GM21717 (cell line): ENCODE results near the gene PERM1.
"Not testable (repeated sequence)": the region's sequence is repeated elsewhere in the genome, so short reads cannot be mapped to it uniquely, and the experiment has no call there.

ENCODE experiments used
- ATAC-seq: cut with Tn5 transposase; IDR thresholded peaks from one replicate; pipeline ENCODE4 v1.9.1; 2021; ENCODE audit warnings: mild to moderate bottlenecking, moderate library complexity; ENCODE audit not compliant: unreplicated experiment

The PERM1 gene

GRCh38 chr1:997993-998744 is 16.3 kb upstream of the PERM1 start:
- no peak for ATAC-seq

DNA sequence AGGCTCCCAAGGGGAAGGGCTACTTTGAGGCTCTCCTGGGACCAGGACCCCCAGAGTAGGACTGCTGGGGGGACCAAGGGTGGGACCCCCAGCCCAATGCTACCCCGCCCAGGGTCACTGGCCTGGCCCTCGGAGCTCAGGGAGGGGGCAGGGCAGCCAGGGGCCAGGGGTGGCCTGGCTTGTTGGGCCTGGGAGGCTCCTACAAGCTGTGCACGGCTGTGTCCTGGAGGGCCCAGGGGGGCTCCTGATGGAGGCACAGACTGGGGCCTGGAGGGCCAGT is 15.8 kb upstream of the PERM1 start:
- ATAC-seq: no peak

- ATAC-seq: no peak
Observed at GRCh38 chr1:996851-997712, 15.2 kb upstream of the PERM1 start.

DNA sequence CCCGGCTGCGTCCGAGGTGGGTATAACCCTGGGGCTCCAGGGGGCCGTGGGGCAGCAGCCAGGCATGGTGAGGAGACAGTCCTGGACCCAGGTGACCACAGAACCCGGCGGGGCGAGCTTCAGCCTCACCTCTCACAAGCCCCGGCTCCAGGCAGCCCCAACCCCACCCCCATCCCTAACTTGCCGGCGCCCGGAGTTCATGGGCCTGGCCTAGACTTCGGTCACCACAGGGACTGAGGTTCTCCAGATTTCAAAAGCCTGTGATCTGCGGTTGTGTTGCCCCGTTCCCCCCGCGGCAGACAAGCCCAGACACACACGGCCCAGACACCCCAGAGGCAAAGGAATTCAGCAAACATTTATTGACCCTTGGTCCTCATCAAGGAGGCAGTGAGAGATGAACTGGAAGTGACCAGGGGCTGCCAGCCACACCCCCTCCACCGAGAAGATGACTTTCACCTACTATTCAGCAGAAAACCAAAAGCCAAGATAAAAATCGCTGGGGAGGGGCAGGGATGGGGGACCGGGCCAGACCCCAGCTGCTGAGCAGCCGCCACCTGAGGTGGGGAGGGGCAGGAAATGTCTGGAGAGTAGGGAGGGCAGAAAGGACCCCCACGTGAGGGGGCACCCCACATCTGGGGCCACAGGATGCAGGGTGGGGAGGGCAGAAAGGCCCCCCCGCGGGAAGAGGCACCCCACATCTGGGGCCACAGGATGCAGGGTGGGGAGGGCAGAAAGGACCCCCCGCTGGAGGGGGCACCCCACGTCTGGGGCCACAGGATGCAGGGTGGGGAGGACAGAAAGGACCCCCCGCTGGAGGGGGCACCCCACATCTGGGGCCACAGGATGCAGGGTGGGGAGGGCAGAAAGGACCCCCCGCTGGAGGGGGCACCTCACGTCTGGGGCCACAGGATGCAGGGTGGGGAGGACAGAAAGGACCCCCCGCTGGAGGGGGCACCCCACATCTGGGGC is 14.1 kb upstream of the PERM1 start:
- no peak for ATAC-seq

GRCh38 chr1:994546-994945 is 12.7 kb upstream of the PERM1 start:
- ATAC-seq: not testable (repeated sequence)

- no peak for ATAC-seq
Observed at GRCh38 chr1:993379-993995, 11.6 kb upstream of the PERM1 start.

- no peak for ATAC-seq
Observed at GRCh38 chr1:992362-992761, 10.5 kb upstream of the PERM1 start.

DNA sequence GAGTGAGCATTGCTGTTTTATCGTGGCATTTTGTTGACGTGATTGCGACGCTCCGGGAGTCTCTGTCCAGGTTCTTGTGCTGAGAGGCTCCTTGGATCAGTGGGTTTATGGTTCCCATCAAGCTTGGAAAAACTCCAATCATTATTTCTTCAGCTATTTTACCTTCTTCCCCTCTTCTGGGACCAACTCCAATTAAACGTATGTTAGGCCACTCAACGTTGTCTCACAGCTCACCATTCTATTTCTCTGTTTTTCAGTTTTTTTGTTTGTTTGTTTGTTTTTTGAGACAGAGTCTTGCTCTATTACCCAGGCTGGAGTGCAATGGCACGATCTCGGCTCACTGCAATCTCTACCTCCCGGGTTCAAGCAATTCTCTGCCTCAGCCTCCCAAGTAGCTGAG is 10.0 kb upstream of the PERM1 start:
- no peak for ATAC-seq

GRCh38 chr1:991275-991674 is 9.4 kb upstream of the PERM1 start:
- ATAC-seq: not testable (repeated sequence)

- not testable (repeated sequence) for ATAC-seq
Observed at GRCh38 chr1:988061-988460, 6.2 kb upstream of the PERM1 start.

- no peak for ATAC-seq
Observed at GRCh38 chr1:985126-985525, 3.2 kb upstream of the PERM1 start.

GRCh38 chr1:984476-984814 is 2.6 kb upstream of the PERM1 start:
- ATAC-seq: no peak

DNA sequence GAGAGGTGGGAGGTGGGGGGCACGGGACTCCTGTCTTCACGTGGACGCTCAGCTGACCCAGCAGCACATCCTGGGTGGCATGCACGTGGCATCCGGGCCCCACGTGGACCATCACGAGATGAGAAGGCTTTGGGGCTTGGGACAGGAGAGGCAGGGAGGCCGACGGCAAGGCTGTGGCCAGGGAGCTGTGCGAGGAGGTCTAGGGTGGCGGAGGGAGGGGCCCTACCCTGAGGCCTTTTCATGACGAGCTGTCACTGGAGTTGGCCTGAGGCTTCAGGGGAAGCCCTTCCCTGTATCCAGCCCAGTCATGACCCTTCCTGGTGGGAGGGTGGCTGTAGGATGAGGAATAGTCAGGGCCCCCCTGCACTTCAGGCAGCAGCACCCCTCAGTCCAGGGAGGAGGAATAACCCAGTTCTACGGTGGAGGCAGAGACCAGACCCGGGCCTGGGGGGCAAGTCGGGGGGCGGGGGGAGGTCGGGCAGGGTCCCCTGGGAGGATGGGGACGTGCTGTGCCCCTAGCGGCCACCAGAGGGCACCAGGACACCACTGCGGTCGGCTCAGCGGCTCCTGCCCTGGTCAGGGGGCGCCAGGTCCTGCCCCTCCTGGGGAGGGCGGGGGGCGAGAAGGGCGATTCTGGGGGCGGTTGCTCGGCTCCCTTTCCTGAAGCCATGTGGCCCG is 2.0 kb upstream of the PERM1 start:
- no peak for ATAC-seq

GRCh38 chr1:982765-983436 is 1.0 kb upstream of the PERM1 start:
- ATAC-seq: no peak

GRCh38 chr1:981491-981954 is 370 bp downstream of the PERM1 start:
- no peak for ATAC-seq

- ATAC-seq: no peak
Observed at GRCh38 chr1:980602-981395, 1.1 kb downstream of the PERM1 start.

DNA sequence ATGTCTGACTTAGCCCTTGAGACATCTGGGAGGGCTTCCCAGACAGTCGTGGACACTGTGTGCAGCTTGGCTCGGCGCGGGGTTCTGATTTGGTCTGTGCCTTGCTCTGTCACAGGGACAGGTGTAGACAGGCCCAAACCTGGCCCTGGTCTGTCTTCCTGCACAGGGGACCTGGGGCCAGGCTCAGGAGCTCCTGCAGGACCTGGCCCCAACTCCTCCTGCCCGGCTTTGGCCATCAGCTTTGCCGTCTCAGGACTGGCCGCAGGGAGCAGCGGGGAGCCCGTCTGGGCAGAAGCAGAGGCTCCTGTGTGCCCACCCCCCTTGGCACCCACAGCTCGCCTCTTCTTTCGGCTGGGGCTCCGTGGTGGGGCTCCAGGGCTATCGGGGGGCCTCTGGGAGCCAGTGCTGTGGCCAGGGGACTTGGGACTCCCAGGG is 1.7 kb downstream of the PERM1 start:
- no peak for ATAC-seq

DNA sequence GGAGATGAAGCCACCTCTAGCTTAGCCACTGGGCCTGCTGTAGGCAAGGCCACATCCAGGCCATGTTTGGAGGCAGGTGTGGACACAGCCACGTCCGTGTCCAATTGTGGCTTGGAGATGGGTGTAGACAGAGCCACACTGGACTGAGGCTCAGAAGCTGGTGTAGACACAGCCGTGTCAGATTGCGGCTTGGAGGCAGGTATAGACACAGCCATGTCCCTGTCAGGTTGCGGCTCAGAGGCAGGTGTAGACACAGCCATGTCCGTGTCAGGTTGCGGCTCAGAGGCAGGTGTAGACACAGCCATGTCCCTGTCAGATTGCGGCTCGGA is 2.2 kb downstream of the PERM1 start:
- ATAC-seq: no peak
